PFSK-1 (cell line): Measurements from ENCODE around the gene MYMK.

Source experiments
- FOXP2 ChIP-seq: optimal IDR thresholded peaks from 2 replicates; pipeline ENCODE3; 2011; ENCODE audit warnings: borderline replicate concordance, control low read depth, inconsistent platforms; ENCODE audit not compliant: insufficient read depth; ENCODE audit errors: extremely low read length, extremely low read depth
- POLR2AphosphoS5 ChIP-seq: IDR thresholded peaks from 2 replicates; pipeline ENCODE4 v1.6.1; 2012; ENCODE audit warnings: low read depth, mild to moderate bottlenecking, control low read depth, low read length, moderate library complexity
- REST ChIP-seq, 2 experiments: IDR thresholded peaks; 2 replicates each; pipeline versions ENCODE4 v1.6.1 to v1.8.0; 2011 to 2012; ENCODE audit warnings: low read depth in 2 of 2, low read length in 2 of 2, control low read depth in 1 of 2, inconsistent platforms in 1 of 2, mild to moderate bottlenecking in 1 of 2, moderate library complexity in 1 of 2; ENCODE audit not compliant: insufficient read depth in 1 of 2
- SIN3A ChIP-seq: IDR thresholded peaks from 2 replicates; pipeline ENCODE4 v1.6.1; 2012; ENCODE audit warnings: mild to moderate bottlenecking, low read length, moderate library complexity, borderline replicate concordance; ENCODE audit not compliant: insufficient read depth
- TAF1 ChIP-seq: IDR thresholded peaks from 2 replicates; pipeline ENCODE4 v1.6.1; 2012; ENCODE audit warnings: low read length, control low read depth, borderline replicate concordance; ENCODE audit not compliant: insufficient read depth

- no peak for TF ChIP-seq TAF1
- TF ChIP-seq POLR2AphosphoS5, result peak; percentile 34; the same call in 1 of the 2 replicates
- TF ChIP-seq REST (IDR thresholded peaks at IDR 0.05; ENCODE audit: insufficient read depth in 1 of 2, low read depth in 2 of 2, low read length in 2 of 2), result no peak
- no peak for TF ChIP-seq SIN3A
- no peak for TF ChIP-seq FOXP2
Observed at GRCh38 chr9:133470427-133470924, 54.3 kb downstream of the MYMK start.
